ENCODE results near the gene GRID2IP.

DNA sequence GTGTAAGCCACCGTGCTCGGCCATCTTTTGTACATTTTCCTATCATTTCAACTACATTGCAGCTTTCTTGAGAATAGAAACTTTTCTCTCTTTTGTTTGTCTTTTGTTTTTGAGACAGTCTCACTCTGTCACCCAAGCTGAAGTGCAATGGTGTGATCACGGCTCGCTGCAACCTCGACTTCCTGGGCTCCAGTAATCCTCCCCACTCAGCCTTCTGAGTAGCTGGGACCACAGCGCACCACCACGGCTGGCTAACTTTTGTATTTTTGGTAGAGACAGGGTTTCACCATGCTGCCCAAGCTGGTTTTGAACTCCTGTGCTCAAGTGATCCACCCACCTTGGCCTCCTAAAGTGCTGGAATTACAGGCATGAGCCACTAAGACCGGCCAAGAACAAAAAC, 72.2 kb downstream of the GRID2IP start:
- TF ChIP-seq, protein P1, sequence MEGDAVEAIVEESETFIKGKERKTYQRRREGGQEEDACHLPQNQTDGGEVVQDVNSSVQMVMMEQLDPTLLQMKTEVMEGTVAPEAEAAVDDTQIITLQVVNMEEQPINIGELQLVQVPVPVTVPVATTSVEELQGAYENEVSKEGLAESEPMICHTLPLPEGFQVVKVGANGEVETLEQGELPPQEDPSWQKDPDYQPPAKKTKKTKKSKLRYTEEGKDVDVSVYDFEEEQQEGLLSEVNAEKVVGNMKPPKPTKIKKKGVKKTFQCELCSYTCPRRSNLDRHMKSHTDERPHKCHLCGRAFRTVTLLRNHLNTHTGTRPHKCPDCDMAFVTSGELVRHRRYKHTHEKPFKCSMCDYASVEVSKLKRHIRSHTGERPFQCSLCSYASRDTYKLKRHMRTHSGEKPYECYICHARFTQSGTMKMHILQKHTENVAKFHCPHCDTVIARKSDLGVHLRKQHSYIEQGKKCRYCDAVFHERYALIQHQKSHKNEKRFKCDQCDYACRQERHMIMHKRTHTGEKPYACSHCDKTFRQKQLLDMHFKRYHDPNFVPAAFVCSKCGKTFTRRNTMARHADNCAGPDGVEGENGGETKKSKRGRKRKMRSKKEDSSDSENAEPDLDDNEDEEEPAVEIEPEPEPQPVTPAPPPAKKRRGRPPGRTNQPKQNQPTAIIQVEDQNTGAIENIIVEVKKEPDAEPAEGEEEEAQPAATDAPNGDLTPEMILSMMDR (IDR thresholded peaks at IDR 0.05), result no peak
- no peak for TF ChIP-seq POLR2A (IDR thresholded peaks at IDR 0.05)
- no peak for TF ChIP-seq POLR2AphosphoS5 (IDR thresholded peaks at IDR 0.05)
